GM10266 (cell line): ENCODE measurements around the gene ALG9.
A peak's percentile ranks its signal among the peaks of the same experiment; 100 is the strongest.
"Not testable (repeated sequence)": the region's sequence is repeated elsewhere in the genome, so short reads cannot be mapped to it uniquely, and the experiment has no call there.

Source experiments
- DNase-seq: peaks from one replicate; pipeline ENCODE4 v3.0.0; 2012; ENCODE audit errors: extremely low spot score
- CTCF ChIP-seq: IDR thresholded peaks from 2 replicates; pipeline ENCODE4 v1.5.1; 2012; ENCODE audit warnings: mild to moderate bottlenecking, low read depth; ENCODE audit not compliant: control insufficient read depth, insufficient read depth; ENCODE audit errors: missing control alignments

ALG9 gene

GRCh38 chr11:111776398-111777093, 94.8 kb downstream of the ALG9 start:
- no peak for TF ChIP-seq CTCF
- peak; percentile 57 for DNase-seq

GRCh38 chr11:111774955-111775710, 96.2 kb downstream of the ALG9 start:
- DNase-seq: no peak
- TF ChIP-seq CTCF: no peak

GRCh38 chr11:111772535-111772934, 98.8 kb downstream of the ALG9 start:
- TF ChIP-seq CTCF: no peak
- DNase-seq: no peak

- DNase-seq: not testable (repeated sequence)
Measured at GRCh38 chr11:111771205-111771604, 100.2 kb downstream of the ALG9 start.

- TF ChIP-seq CTCF: no peak
- no peak for DNase-seq
Measured at GRCh38 chr11:111770581-111771134, 100.7 kb downstream of the ALG9 start.

DNA sequence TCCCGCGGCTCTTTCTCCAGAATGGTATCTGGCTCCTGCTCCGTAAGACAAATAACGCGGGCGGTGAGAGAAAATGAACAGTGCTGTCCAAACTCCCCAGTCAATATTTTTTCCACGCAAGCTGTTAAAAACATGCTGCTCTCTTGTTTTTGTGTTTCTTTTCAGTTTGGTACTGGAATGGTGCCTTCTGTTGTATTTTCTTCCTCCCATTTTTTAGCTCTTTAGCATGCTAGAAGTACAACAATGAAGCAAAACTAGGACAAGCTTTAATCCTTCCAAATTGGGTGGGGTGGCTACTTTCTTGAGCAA, 104.6 kb downstream of the ALG9 start:
- DNase-seq: no peak

GRCh38 chr11:111765984-111766833, 105.2 kb downstream of the ALG9 start, which contains the start of gene PPP2R1B:
Gene PPP2R1B (minus strand): TSS chr11:111766389. CDS start chr11:111766361, 28 bp downstream.
- DNase-seq: peak; percentile 98
- no peak for TF ChIP-seq CTCF

More for the DNA sequence above, 104.6 kb downstream of the ALG9 start:
- no peak for TF ChIP-seq CTCF
